Measurements from ENCODE around the gene SNAP29. TPM values are rescaled to one million over a fixed set of nuclear protein-coding genes. Genes with fewer than 3 reads are reported as not detected.

The SNAP29 gene
- total RNA-seq, 1 donor from 2014 or later = 22.9 TPM

- H3K27ac Mint-ChIP-seq (ENCODE audit: unreplicated experiment) = no peak overlapping the region
- no peak for TF ChIP-seq CTCF (IDR thresholded peaks at IDR 0.05; ENCODE audit: partially characterized antibody, unreplicated experiment)
- H3K36me3 Mint-ChIP-seq (ENCODE audit: unreplicated experiment) = no peaks in the 10 kb centered on the region
- no peak overlapping the region for H3K4me3 Mint-ChIP-seq (ENCODE audit: unreplicated experiment)
- H3K4me1 Mint-ChIP-seq (ENCODE audit: low read depth, unreplicated experiment) = peaks cover 2% of the 10 kb centered on the region
- no peaks in the 10 kb centered on the region for H3K9me3 Mint-ChIP-seq (ENCODE audit: unreplicated experiment)
- DNase-seq = no peak
- H3K27me3 Mint-ChIP-seq (ENCODE audit: unreplicated experiment) = peaks cover 1% of the 10 kb centered on the region
These were observed 15.3 kb upstream of the SNAP29 start for GRCh38 chr22:20843501-20843900.

- Mint-ChIP-seq H3K27ac (ENCODE audit: unreplicated experiment) (no peak overlapping the region), H3K27me3 (ENCODE audit: unreplicated experiment) (peaks cover 1% of the 10 kb centered on the region), H3K4me3 (ENCODE audit: unreplicated experiment) (no peak overlapping the region), H3K4me1 (ENCODE audit: low read depth, unreplicated experiment) (peaks cover 2% of the 10 kb centered on the region), H3K9me3 (ENCODE audit: unreplicated experiment) (no peaks in the 10 kb centered on the region), H3K36me3 (ENCODE audit: unreplicated experiment) (no peaks in the 10 kb centered on the region)
- no peak for DNase-seq
- TF ChIP-seq CTCF (IDR thresholded peaks at IDR 0.05; ENCODE audit: partially characterized antibody, unreplicated experiment) = no peak
These were observed 14.5 kb upstream of the SNAP29 start for GRCh38 chr22:20844055-20845037.

GRCh38 chr22:20847318-20847822, 11.4 kb upstream of the SNAP29 start:
- DNase-seq = no peak
- Mint-ChIP-seq H3K36me3 (ENCODE audit: unreplicated experiment) (no peaks in the 10 kb centered on the region), H3K4me1 (ENCODE audit: low read depth, unreplicated experiment) (peaks cover 4% of the 10 kb centered on the region), H3K9me3 (ENCODE audit: unreplicated experiment) (no peaks in the 10 kb centered on the region), H3K27me3 (ENCODE audit: unreplicated experiment) (peaks cover 1% of the 10 kb centered on the region), H3K27ac (ENCODE audit: unreplicated experiment) (no peak overlapping the region), H3K4me3 (ENCODE audit: unreplicated experiment) (no peak overlapping the region)
- TF ChIP-seq CTCF (IDR thresholded peaks at IDR 0.05; ENCODE audit: partially characterized antibody, unreplicated experiment) = no peak

GRCh38 chr22:20852076-20852475, 6.7 kb upstream of the SNAP29 start:
- TF ChIP-seq CTCF (IDR thresholded peaks at IDR 0.05; ENCODE audit: partially characterized antibody, unreplicated experiment) = no peak
- Mint-ChIP-seq H3K4me1 (ENCODE audit: low read depth, unreplicated experiment) (peaks cover 21% of the 10 kb centered on the region), H3K27me3 (ENCODE audit: unreplicated experiment) (peaks cover 4% of the 10 kb centered on the region), H3K36me3 (ENCODE audit: unreplicated experiment) (no peaks in the 10 kb centered on the region), H3K27ac (ENCODE audit: unreplicated experiment) (no peak overlapping the region), H3K4me3 (ENCODE audit: unreplicated experiment) (no peak overlapping the region), H3K9me3 (ENCODE audit: unreplicated experiment) (no peaks in the 10 kb centered on the region)
- no peak for DNase-seq

GRCh38 chr22:20852503-20852902, 6.3 kb upstream of the SNAP29 start:
- Mint-ChIP-seq H3K4me1 (ENCODE audit: low read depth, unreplicated experiment) (peaks cover 25% of the 10 kb centered on the region), H3K27ac (ENCODE audit: unreplicated experiment) (no peak overlapping the region), H3K9me3 (ENCODE audit: unreplicated experiment) (no peaks in the 10 kb centered on the region), H3K27me3 (ENCODE audit: unreplicated experiment) (peaks cover 4% of the 10 kb centered on the region), H3K4me3 (ENCODE audit: unreplicated experiment) (no peak overlapping the region), H3K36me3 (ENCODE audit: unreplicated experiment) (no peaks in the 10 kb centered on the region)
- no peak for TF ChIP-seq CTCF (IDR thresholded peaks at IDR 0.05; ENCODE audit: partially characterized antibody, unreplicated experiment)
- no peak for DNase-seq
